ENCODE measurements around the gene SLC66A3. TPM values are rescaled to one million over a fixed set of nuclear protein-coding genes. Genes with fewer than 3 reads are reported as not detected.

Gene SLC66A3
- total and polyA plus RNA-seq, 2 donors (not counting 3 experiments of a cell fraction or from before 2014, with no cell fraction given): 14.3 to 31.4 TPM

DNA sequence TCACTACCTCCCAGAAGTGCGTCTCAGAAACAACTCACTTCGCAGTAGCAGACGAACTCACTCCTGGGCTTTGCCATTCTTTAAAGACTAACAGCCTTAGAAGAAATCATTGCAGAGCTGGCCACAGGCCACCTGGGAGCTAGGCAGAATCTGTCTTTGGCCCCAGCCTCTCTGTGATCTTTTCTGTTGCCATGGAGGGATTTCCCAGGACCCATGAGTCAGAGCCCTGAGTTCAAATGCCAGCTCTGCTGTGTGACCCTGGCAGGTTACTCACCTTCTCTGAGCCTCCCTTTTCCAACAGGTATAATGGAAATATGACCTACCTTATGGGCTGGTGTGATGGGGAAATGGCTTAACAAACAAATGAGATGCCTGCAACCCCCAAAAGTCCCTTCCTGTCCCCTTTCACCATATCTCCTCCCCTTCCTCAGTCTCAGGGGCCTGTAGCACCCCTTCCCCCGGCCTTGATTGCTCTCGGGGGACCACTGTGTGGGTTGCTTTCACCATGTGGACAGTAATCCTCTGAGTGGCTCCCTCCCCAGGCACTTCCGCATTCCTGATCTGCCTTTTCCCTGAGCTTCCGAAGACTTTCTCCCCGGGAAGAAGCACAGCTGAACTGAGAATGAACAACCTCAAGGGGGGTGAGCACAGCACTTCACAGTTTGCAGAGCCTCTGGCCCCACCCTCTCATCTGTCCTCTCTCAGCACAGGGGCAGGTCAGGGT, 34.0 kb upstream of the SLC66A3 start:
- H3K36me3 ChIP-seq (ENCODE audit: control insufficient read depth in 2 of 2, extremely low read depth in 1 of 2, insufficient read depth in 2 of 2, low read length in 2 of 2): no peaks in the 10 kb centered on the region
- no peak overlapping the region for H3K27ac ChIP-seq (ENCODE audit: insufficient read depth, low read depth, low read length)
- no peak overlapping the region for H3K9ac ChIP-seq (replicated peaks; ENCODE audit: extremely low read depth, insufficient read depth, low read length)
- DNase-seq (ENCODE audit: low read depth, low spot score) (no peak), FAIRE-seq (no peak)
- H2AFZ ChIP-seq (ENCODE audit: low read depth, low read length): no peak overlapping the region
- CTCF ChIA-PET: interaction anchor here (1.4 to 22.0 kb wide), 3 partner anchors 12 to 463 kb away, joined by 5 to 738 read pairs (median 7); a partner anchor contains a TSS
- intact Hi-C loops (cut with micrococcal nuclease) (no loop called here), dilution Hi-C loops (cut with MboI; ENCODE audit: extremely low pct_ligation_motif_present, low sequenced_read_pairs) (no loop called here)
- no peaks in the 10 kb centered on the region for H3K79me2 ChIP-seq (ENCODE audit: control insufficient read depth, insufficient read depth, low read length)
- no peaks in the 10 kb centered on the region for H3K9me3 ChIP-seq (replicated peaks; ENCODE audit: control insufficient read depth, insufficient read depth, low read length)
- peaks cover 0 to 1% of the 10 kb centered on the region in 2 experiments for H3K27me3 ChIP-seq (ENCODE audit: control insufficient read depth in 2 of 2, insufficient read depth in 2 of 2, low read length in 2 of 2)
- no peak overlapping the region for H3K4me3 ChIP-seq (replicated peaks in 1 of 3; ENCODE audit: insufficient read depth in 1 of 3, low read depth in 1 of 3, low read length in 3 of 3)
- no peaks in the 10 kb centered on the region for H3K9me1 ChIP-seq (replicated peaks; ENCODE audit: control insufficient read depth, extremely low read depth, insufficient read depth, low read length)
- H3K4me2 ChIP-seq (ENCODE audit: insufficient read depth, low read length): no peak overlapping the region
- no TSS peak for BruUV-seq (replicated peaks)
- TF ChIP-seq GATA2 (IDR thresholded peaks at IDR 0.05; ENCODE audit: insufficient read depth, insufficient read length, low read depth, low read length): no peak
- no peak for TF ChIP-seq MYC (IDR thresholded peaks at IDR 0.05; ENCODE audit: low read depth, low read length)
- TF ChIP-seq POLR2AphosphoS5 (IDR thresholded peaks at IDR 0.05; ENCODE audit: insufficient read depth, low read depth, low read length): no peak
- no peak for TF ChIP-seq POLR2A (IDR thresholded peaks at IDR 0.05; ENCODE audit: low read depth, low read length)
- TF ChIP-seq EZH2 (IDR thresholded peaks at IDR 0.05; ENCODE audit: borderline replicate concordance, low read depth, low read length, severe bottlenecking): no peak
- TF ChIP-seq FOS (IDR thresholded peaks at IDR 0.05; ENCODE audit: borderline replicate concordance, insufficient read depth, low read length): no peak
- TF ChIP-seq, protein P1, sequence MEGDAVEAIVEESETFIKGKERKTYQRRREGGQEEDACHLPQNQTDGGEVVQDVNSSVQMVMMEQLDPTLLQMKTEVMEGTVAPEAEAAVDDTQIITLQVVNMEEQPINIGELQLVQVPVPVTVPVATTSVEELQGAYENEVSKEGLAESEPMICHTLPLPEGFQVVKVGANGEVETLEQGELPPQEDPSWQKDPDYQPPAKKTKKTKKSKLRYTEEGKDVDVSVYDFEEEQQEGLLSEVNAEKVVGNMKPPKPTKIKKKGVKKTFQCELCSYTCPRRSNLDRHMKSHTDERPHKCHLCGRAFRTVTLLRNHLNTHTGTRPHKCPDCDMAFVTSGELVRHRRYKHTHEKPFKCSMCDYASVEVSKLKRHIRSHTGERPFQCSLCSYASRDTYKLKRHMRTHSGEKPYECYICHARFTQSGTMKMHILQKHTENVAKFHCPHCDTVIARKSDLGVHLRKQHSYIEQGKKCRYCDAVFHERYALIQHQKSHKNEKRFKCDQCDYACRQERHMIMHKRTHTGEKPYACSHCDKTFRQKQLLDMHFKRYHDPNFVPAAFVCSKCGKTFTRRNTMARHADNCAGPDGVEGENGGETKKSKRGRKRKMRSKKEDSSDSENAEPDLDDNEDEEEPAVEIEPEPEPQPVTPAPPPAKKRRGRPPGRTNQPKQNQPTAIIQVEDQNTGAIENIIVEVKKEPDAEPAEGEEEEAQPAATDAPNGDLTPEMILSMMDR (IDR thresholded peaks at IDR 0.05; ENCODE audit: extremely low read depth in 1 of 2, insufficient read depth in 1 of 2, low read depth in 1 of 2, low read length in 2 of 2): no peak
- no peak for TF ChIP-seq JUN (IDR thresholded peaks at IDR 0.05; ENCODE audit: borderline replicate concordance, insufficient read depth, insufficient read length, low read depth)
- no peak for TF ChIP-seq MAX (IDR thresholded peaks at IDR 0.05; ENCODE audit: insufficient read depth, insufficient read length)
- H3K4me1 ChIP-seq (ENCODE audit: control insufficient read depth, extremely low read depth, insufficient read depth, low read length): no peaks in the 10 kb centered on the region
- no peaks in the 10 kb centered on the region for H4K20me1 ChIP-seq (replicated peaks; ENCODE audit: control insufficient read depth, extremely low read depth, insufficient read depth, low read length)
- POLR2A ChIA-PET: no interaction called here
